GM12873 (cell line): Measurements from ENCODE around the gene WDR38.

ENCODE experiments used
- CTCF ChIP-seq: IDR thresholded peaks from 2 replicates; pipeline ENCODE4 v1.5.1; 2012; ENCODE audit warnings: low read depth, mild to moderate bottlenecking, moderate library complexity, low read length, control low read depth; ENCODE audit not compliant: insufficient read depth; ENCODE audit errors: missing control alignments

WDR38 gene

GRCh38 chr9:124857533-124858162 is 4.4 kb downstream of the WDR38 start:
- no peak for TF ChIP-seq CTCF

GRCh38 chr9:124858330-124859046 is 5.2 kb downstream of the WDR38 start:
- no peak for TF ChIP-seq CTCF

GRCh38 chr9:124859803-124860581 is 6.7 kb downstream of the WDR38 start:
- TF ChIP-seq CTCF, result no peak

- no peak for TF ChIP-seq CTCF
Measured at GRCh38 chr9:124860582-124861341, 7.5 kb downstream of the WDR38 start.

GRCh38 chr9:124861342-124862229 is 8.3 kb downstream of the WDR38 start, which contains the start of the genes ARPC5L and RPL35:
TSS of gene ARPC5L (plus strand) at chr9:124862130. CDS start at chr9:124869291, 7,161 bp downstream.
TSS of gene RPL35 (minus strand) at chr9:124861957. CDS start at chr9:124861912, 45 bp downstream.
- peak; percentile 27 for TF ChIP-seq CTCF

- no peak for TF ChIP-seq CTCF
Measured at GRCh38 chr9:124863371-124863871, 10.2 kb downstream of the WDR38 start.
